Gastroesophageal sphincter (tissue), 3 donors: ENCODE data around the gene WDR20.

ENCODE experiments used
- EP300 ChIP-seq: sonication (generic); formaldehyde crosslinking; IDR thresholded peaks from one replicate; pipeline ENCODE4 v1.6.1; 2017; ENCODE audit warnings: antibody characterized with exemption, mild to moderate bottlenecking
- POLR2A ChIP-seq, 2 donors: fragments of 450-650 bp; IDR thresholded peaks; one replicate each; pipeline ENCODE4 v1.6.1; 2017; ENCODE audit warnings: antibody characterized with exemption in 2 of 2, mild to moderate bottlenecking in 2 of 2, moderate library complexity in 1 of 2
- TF ChIP-seq, protein P1 (sequence below), 4 experiments: fragments of 200-600 bp in 2 of 4; fragments of 450-650 bp in 2 of 4; sonication (generic) in 1 of 4; IDR thresholded peaks; one replicate each; pipeline ENCODE4 v1.5.1; 2017 to 2019; ENCODE audit warnings: antibody characterized with exemption in 4 of 4, mild to moderate bottlenecking in 2 of 4, moderate library complexity in 2 of 4

DNA sequence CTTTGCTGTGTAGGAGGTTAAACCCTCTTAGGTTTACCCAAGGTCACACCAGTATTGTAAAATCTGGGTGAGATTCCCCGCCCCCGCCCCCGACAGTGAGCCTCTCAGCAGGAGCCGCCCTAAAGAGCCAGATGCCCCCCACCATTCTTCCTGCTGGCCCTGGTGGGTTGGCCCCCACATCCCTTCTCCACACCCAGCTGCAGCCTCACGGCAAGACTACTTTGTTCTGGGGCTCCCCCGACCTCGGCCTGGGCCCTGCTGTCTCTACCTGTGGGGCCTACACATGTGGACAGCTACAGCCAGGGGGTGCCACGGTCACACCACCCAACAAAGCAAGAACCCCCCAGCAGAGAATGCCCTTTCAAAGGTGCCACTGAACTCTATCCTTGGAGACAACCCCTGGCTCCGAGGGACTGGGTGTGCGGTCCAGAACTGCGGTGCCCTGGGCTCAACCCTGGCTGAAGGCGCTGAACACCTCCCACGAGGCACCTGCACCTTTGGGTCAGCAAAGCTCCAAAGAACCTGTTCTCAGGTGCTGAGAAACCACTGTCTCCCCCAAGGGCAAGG, 82.4 kb downstream of the WDR20 start:
- TF ChIP-seq, protein P1, sequence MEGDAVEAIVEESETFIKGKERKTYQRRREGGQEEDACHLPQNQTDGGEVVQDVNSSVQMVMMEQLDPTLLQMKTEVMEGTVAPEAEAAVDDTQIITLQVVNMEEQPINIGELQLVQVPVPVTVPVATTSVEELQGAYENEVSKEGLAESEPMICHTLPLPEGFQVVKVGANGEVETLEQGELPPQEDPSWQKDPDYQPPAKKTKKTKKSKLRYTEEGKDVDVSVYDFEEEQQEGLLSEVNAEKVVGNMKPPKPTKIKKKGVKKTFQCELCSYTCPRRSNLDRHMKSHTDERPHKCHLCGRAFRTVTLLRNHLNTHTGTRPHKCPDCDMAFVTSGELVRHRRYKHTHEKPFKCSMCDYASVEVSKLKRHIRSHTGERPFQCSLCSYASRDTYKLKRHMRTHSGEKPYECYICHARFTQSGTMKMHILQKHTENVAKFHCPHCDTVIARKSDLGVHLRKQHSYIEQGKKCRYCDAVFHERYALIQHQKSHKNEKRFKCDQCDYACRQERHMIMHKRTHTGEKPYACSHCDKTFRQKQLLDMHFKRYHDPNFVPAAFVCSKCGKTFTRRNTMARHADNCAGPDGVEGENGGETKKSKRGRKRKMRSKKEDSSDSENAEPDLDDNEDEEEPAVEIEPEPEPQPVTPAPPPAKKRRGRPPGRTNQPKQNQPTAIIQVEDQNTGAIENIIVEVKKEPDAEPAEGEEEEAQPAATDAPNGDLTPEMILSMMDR (IDR thresholded peaks at IDR 0.05): no peak
- TF ChIP-seq EP300 (no peak), POLR2A (IDR thresholded peaks at IDR 0.05) (no peak)
